ENCODE results near the gene ME3. TPM values are rescaled to one million over a fixed set of nuclear protein-coding genes. Genes with fewer than 3 reads are reported as not detected.

Gene ME3
- total RNA-seq, 2 experiments from 2014 or later, result 1.5 to 2.9 TPM

DNA sequence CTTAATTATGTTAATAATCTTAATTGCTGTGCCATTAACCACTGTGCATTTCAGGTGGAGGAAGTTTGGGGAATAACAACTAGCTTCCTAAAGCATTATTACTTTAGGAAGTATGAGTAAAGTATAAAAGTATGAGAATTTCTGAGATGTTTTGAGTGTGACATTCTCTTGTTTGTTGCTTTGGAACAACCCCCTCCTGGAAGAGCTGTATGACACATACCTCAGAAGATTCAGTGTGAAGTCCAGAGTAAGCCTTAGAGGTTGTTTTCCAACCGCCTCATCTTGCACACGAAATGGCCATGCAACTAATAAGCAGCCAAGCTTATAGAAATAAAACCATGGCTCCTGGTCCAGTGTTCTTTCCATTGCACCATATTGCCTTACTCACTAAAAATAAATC lies 276.0 kb downstream of the ME3 start:
- H3K4me1 Mint-ChIP-seq, result no peaks in the 10 kb centered on the region
- ChIA-PET POLR2A (no interaction called here), CTCF (no interaction called here)
- H3K27me3 Mint-ChIP-seq, result no peaks in the 10 kb centered on the region
- no peak overlapping the region for H3K27ac Mint-ChIP-seq
- DNase-seq, result no peak
- no peaks in the 10 kb centered on the region for H3K9me3 Mint-ChIP-seq
- H3K4me3 Mint-ChIP-seq, result no peak overlapping the region
- H3K36me3 Mint-ChIP-seq (ENCODE audit: low read depth), result no peaks in the 10 kb centered on the region

DNA sequence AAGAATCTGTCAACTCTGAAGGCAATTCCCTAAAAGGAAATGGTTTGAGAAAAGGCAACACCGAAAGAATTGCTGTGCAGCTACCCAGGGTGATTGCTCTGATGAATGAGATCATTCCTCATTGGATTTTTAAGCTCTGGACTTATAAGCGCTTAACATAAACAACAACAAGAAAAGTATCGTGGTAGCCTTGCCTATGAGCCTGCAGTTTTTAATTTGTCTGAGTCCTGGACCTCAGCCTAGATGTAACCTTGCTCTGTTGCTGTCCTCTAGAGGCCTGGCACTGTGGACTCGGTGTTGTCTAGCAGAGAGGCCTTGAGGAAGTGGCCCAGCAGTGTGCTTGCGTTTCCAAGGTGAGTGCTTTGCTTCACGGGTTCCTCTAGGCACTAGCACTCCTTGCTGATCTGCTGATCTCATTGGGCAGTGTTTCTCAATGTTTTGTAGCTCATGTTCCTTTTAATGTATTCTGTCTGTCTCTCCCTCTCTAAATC lies 277.3 kb downstream of the ME3 start:
- CTCF ChIA-PET, result interaction anchor here (0.8 kb wide), 1 partner anchor 84 kb away, joined by 3 read pairs; no protein-coding TSS in a partner anchor
- H3K27me3 Mint-ChIP-seq, result no peaks in the 10 kb centered on the region
- POLR2A ChIA-PET, result no interaction called here
- H3K4me1 Mint-ChIP-seq, result no peaks in the 10 kb centered on the region
- no peaks in the 10 kb centered on the region for H3K36me3 Mint-ChIP-seq (ENCODE audit: low read depth)
- H3K9me3 Mint-ChIP-seq, result no peaks in the 10 kb centered on the region
- no peak for DNase-seq
- no peak overlapping the region for H3K27ac Mint-ChIP-seq
- H3K4me3 Mint-ChIP-seq, result no peak overlapping the region

Other genes with a start within 250 kb of the ME3 start
- under 1 TPM; 0.35 to 0.40 TPM for gene PRSS23, start 127.9 kb upstream of the ME3 start, total RNA-seq

Data from activated CD4-positive, alpha-beta T cell treated with anti-CD3 and anti-CD28 coated beads, Interleukin-2, amount 10 ng/mL, durations not matched to agents 7 days and 5 days (primary cell).